ENCODE measurements around the gene TTC21A.

The TTC21A gene

GRCh38 chr3:39115870-39116269 lies 8.4 kb downstream of the TTC21A start:
- no peak for DNase-seq (ENCODE audit: extremely low read depth in 1 of 2, low read depth in 1 of 2)

DNA sequence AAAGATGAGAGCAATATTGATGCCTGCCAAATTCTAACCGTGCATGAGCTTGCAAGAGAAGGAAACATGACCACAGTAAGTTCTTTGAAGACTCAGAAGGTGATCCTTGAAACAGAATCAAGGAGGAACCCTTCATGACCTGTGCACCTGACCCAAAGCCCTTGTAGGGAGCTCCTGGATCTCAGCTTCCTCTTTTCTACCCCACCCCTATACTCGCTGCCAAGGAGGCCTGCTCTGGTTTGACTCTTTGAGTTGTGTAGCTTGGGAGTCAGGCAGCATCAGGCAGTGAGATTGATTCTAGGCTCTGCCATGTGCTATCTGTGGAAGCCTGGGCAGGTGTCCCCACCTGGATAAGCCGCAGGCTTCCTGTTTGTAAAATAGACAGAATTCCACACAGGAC lies 10.6 kb downstream of the TTC21A start:
- DNase-seq (ENCODE audit: extremely low read depth in 1 of 2, low read depth in 1 of 2) = no peak

DNA sequence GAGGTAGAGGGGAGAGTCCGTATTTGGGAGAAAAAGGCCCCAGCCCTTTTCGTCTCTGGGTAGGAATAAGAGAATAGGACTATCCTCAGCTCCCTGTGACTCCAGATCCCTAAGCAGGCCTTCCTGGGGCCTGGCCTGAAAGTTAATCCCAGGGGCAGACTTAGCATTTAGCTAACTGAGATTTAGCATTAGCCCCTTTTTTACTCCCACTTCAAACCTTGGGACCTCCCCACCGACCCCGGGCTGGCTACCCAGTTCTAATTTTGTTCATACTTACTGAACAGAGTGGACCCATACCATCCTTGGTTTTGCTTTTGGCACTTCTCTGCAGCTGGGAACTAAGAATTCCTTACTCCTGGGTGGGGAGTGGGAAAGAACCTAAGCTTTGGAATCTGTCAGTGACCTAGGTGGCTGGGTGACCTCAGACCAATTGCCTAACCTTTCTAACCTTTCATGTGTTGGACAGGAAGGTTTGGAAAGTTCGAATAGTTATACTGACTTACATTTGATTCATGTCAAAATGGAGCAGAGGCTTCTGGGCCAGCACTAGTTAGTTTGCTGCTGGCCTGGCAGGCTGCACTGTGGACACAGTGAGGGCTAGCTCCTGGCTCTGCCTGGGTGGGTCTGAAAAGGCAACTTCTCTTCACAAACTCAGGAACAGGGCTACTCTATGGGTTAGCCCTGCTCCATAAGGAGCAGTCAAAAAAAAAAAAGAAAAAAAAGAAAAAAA lies 11.6 kb downstream of the TTC21A start:
- DNase-seq (ENCODE audit: extremely low read depth in 1 of 2, low read depth in 1 of 2) = no peak

DNA sequence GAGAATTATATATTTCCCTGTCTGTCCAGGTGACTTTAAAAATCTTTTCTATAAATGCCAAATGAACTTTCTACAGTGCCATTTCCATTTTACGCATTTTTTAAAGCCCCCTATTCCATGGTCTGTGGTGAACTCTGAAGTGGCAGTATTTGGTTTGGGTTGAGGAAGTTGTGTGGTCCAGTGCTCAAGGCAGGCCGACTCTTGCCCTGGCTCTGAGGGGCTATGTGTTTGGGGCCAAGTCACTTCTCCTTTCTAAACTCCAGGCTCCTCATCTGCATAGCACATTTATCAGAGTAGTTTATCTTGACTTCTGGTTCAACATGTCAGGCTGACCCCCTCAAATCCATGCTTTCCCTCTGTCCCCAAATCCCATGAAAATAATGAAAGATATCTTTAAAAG lies 14.1 kb downstream of the TTC21A start:
- no peak for DNase-seq (ENCODE audit: extremely low read depth in 1 of 2, low read depth in 1 of 2)

DNA sequence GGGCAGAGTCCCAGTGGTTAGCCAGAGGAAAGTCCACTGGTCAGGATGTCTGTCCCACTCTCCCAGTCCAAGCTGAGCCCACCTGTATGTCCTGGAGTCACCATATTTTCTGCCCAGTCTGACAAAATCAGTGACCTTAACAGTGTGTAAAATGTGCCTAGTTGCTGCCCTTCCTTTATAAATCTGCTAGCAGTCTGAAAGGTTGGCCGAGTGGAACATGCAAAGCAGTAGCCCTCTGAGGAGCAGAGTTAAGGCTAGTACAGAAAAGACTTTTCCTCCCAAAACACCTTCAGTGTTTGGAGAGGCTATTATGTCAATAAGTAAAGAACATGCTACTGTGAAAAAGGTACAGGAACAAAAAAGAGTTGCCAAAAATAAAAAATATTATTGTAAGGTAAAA lies 15.3 kb downstream of the TTC21A start:
- no peak for DNase-seq (ENCODE audit: extremely low read depth in 1 of 2, low read depth in 1 of 2)

- DNase-seq (ENCODE audit: extremely low read depth in 1 of 2, low read depth in 1 of 2) = no peak
These were observed 17.7 kb downstream of the TTC21A start for GRCh38 chr3:39124876-39125840.

DNA sequence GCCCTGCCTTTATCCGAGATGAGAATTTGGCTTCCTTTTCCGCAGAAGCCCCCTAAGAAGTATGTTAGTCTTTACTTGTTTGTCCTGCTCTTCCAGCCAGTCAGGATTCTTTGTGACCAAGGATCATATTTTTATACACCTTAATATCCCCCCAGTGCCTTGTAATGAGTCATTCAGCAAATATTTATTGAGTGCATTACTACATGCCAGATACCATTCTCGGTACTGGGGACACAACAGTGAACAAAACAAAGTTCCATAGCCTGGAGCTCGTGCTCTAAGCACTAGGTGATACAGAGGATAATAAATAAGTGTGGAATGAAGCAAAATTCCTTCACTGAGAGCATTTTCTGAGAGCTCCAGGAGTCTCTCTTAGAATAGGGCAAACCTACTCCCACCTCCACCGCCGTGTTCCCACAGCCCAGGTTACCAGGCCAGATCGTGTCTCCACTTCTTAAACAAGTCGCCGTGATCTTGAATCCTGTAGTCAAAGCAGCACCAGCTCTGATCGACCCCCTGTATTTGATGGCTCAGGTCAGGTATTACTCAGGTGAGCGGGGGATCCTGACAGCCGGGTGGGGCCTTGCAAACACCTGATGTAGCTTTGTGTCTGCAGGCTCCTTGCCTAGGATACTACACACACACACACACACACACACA lies 18.5 kb downstream of the TTC21A start:
- DNase-seq (ENCODE audit: extremely low read depth in 1 of 2, low read depth in 1 of 2) = no peak

GRCh38 chr3:39126532-39127071 lies 19.1 kb downstream of the TTC21A start:
- no peak for DNase-seq (ENCODE audit: extremely low read depth in 1 of 2, low read depth in 1 of 2)

DNA sequence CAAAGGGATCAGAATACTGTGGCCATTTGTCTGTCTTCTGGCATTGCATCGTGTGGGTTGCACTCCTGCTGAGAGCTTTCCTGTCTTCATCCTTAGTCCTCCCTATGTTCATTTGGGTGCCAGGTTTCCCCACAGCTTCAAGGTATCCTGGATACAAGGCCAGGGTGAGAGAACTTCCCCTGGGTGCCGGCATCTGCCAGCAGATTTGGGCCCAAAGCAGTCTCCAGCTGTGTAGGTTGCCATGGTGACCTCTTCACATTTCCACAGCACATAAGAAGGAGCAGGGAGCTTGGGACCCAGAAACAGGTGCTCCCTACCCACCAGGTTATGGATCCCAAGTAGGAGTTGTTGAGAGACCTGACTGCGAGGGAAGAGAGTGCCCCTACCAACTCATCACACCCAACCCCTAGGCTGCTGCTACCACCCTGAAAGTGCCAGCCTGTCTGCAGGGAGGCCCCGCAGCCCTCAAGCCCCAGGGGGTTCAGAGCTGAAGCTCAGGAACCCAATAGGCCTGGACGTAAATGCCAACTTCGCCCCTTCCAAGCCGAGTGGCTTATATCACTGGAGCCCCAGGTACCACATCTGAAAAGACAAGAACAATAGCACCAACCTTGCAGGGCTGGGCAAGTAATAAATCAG lies 19.9 kb downstream of the TTC21A start:
- DNase-seq (ENCODE audit: extremely low read depth in 1 of 2, low read depth in 1 of 2) = no peak

- no peak for DNase-seq (ENCODE audit: extremely low read depth in 1 of 2, low read depth in 1 of 2)
These were observed 20.4 kb downstream of the TTC21A start for GRCh38 chr3:39127908-39128304.

GRCh38 chr3:39128951-39129350 lies 21.5 kb downstream of the TTC21A start:
- no peak for DNase-seq (ENCODE audit: extremely low read depth in 1 of 2, low read depth in 1 of 2)

DNA sequence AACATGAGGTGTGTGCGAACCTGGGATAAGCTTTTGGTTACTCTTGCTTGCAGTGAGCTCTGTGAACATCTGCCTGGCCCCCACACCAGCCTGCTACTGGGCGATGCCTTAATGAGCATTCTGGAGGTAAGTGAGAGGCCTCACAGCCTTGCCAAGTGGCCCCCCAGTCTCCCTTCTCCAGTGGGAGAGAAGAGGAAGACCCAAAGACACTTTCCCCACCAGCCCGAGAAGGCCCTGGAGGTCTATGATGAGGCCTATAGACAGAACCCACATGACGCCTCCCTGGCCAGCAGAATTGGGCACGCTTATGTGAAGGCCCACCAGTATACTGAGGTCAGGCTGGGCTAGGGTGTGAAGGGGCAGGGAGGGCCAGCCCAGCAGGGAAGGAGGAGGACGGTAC lies 22.5 kb downstream of the TTC21A start:
- DNase-seq (ENCODE audit: extremely low read depth in 1 of 2, low read depth in 1 of 2) = no peak

DNA sequence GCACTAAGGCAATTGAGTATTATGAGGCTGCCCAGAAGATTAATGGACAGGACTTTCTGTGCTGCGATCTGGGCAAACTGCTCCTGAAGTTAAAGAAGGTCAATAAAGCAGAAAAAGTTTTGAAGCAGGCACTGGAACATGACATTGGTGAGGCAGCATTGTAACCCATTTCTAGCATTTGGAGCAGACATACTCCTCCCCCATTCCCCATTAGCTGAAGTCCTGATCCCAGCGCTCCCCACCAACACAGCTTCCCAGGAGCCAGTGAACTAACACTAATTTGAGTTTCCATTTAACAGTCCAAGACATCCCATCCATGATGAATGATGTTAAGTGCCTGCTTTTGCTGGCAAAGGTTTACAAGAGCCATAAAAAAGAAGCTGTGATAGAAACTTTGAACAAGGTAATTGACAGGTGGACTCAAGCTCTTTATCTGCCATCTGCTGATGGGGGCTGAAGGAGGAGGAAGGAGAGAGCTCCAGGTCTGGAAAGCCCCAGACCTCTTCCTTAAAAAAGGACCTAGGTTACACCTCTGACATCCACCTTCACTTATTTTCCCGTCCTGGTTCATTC lies 23.3 kb downstream of the TTC21A start:
- DNase-seq (ENCODE audit: extremely low read depth in 1 of 2, low read depth in 1 of 2) = no peak

DNA sequence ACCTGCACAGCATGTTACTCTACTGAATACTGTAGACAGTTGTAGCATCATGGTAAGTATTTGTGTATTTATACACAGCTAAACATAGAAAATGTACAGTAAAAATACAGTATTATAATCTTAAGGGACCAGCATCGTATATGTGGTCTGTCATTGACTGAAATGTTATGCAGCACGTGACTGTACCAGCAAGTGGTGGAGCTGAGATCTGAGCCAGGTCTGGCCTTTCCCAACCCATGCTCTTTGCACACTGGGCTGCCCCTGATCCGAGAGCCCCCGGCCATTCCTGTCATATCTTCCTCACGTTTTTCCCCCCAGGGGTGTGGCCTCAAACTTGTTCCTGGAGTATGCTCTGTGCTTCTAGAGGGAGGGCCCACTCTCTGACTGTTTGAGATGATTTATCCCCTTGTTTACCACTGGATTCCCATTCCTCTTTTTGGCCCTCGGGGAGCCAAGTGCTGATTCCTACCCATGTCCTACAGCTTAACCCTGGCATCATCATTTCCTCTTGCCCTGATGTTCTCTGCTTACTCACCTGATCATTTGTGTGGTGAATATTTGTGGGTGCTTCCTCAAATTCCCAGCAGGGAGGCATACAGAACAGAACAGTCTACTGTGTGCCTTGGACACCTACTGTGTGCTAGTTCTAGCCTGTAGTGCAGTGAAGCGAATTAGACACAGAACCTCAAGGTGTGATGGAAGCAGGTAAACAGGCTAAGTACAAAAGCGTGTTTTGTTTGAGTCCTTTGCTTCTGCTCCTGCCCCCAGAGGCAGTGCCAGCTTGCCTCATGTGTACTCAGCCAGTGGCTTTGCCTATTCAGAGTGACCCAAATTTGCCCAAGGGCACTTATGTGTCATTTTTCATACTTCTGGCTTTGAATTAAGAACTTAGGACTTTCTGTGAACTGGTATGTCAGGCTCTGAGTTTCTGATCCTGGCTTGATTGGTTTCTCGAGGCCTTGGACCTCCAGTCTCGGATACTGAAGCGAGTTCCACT lies 24.9 kb downstream of the TTC21A start:
- DNase-seq (ENCODE audit: extremely low read depth in 1 of 2, low read depth in 1 of 2) = no peak

- no peak for DNase-seq (ENCODE audit: extremely low read depth in 1 of 2, low read depth in 1 of 2)
These were observed 25.6 kb downstream of the TTC21A start for GRCh38 chr3:39133093-39133490.

GRCh38 chr3:39133822-39134221 lies 26.3 kb downstream of the TTC21A start:
- DNase-seq (ENCODE audit: extremely low read depth in 1 of 2, low read depth in 1 of 2) = no peak

GRCh38 chr3:39134305-39134704 lies 26.8 kb downstream of the TTC21A start:
- no peak for DNase-seq (ENCODE audit: extremely low read depth in 1 of 2, low read depth in 1 of 2)

DNA sequence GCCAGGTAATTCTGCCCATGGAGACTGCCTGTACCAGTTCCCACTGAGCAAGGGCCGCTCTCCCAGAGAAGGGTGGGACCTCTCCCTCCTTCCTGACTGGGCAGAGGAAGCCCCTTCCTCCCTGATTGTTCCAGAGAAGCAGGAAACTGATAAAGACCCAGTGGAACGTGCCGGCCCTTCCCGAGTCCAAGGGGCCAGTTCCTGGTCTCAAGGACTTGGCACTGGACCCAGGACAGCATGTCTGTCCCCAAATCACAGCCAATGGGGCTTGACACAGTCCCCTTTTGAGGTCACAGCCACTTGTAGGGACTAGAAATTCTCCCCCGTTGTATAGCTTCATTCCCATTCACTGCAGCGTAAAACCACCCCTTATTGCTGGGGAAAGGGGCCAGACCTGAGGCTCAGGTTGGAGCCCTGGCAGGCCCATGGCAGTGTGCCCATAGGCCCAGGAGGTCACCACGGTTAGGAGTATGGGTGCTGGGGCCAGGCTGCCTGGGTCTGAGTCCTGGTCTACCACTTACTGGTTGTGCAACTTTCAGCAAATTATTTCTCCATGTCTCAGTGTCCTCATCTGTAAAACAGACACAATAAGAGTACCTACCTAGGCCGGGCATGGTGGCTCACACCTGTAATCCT lies 27.8 kb downstream of the TTC21A start:
- DNase-seq (ENCODE audit: extremely low read depth in 1 of 2, low read depth in 1 of 2) = no peak
